Testis (tissue), 2 donors: ENCODE measurements around the gene LMCD1.

ENCODE experiments used
- POLR2A ChIP-seq: fragments of 450-650 bp; IDR thresholded peaks from one replicate; pipeline ENCODE4 v1.6.1; 2017; ENCODE audit warnings: antibody characterized with exemption, mild to moderate bottlenecking, moderate library complexity
- TF ChIP-seq, protein P1 (sequence below), 3 experiments: fragments of 450-650 bp in 2 of 3; fragments of 200-600 bp in 1 of 3; sonication (generic) in 1 of 3; IDR thresholded peaks; one replicate each; pipeline ENCODE4 v1.5.1; 2016 to 2019; ENCODE audit warnings: antibody characterized with exemption in 3 of 3, mild to moderate bottlenecking in 2 of 3, moderate library complexity in 1 of 3

- TF ChIP-seq, protein P1, sequence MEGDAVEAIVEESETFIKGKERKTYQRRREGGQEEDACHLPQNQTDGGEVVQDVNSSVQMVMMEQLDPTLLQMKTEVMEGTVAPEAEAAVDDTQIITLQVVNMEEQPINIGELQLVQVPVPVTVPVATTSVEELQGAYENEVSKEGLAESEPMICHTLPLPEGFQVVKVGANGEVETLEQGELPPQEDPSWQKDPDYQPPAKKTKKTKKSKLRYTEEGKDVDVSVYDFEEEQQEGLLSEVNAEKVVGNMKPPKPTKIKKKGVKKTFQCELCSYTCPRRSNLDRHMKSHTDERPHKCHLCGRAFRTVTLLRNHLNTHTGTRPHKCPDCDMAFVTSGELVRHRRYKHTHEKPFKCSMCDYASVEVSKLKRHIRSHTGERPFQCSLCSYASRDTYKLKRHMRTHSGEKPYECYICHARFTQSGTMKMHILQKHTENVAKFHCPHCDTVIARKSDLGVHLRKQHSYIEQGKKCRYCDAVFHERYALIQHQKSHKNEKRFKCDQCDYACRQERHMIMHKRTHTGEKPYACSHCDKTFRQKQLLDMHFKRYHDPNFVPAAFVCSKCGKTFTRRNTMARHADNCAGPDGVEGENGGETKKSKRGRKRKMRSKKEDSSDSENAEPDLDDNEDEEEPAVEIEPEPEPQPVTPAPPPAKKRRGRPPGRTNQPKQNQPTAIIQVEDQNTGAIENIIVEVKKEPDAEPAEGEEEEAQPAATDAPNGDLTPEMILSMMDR (IDR thresholded peaks at IDR 0.05), result no peak
- TF ChIP-seq POLR2A, result no peak
These were observed 21.4 kb downstream of the LMCD1 start for GRCh38 chr3:8523041-8523440.
